Muscle layer of colon (tissue), 2 donors: ENCODE data around the gene TRIM37.
"Not testable (repeated sequence)": the region's sequence is repeated elsewhere in the genome, so short reads cannot be mapped to it uniquely, and the experiment has no call there.

Source experiments
- H3K27ac ChIP-seq: one replicate; pipeline ENCODE4 v1.7.0; 2013; ENCODE audit warnings: low read depth, mild to moderate bottlenecking, low read length, moderate library complexity
- H3K27me3 ChIP-seq, 2 donors: one replicate each; pipeline ENCODE4 v1.7.0; 2013; ENCODE audit warnings: low read length in 2 of 2, mild to moderate bottlenecking in 2 of 2; ENCODE audit not compliant: insufficient read depth in 2 of 2, control insufficient read depth in 1 of 2
- H3K36me3 ChIP-seq: one replicate; pipeline ENCODE4 v1.7.0; 2013; ENCODE audit warnings: mild to moderate bottlenecking, low read length; ENCODE audit not compliant: insufficient read depth
- H3K4me1 ChIP-seq: one replicate; pipeline ENCODE4 v1.7.0; 2013; ENCODE audit warnings: mild to moderate bottlenecking, low read length; ENCODE audit not compliant: insufficient read depth
- H3K4me3 ChIP-seq, 2 donors: one replicate each; pipeline ENCODE4 v1.7.0; 2013; ENCODE audit warnings: low read length in 2 of 2, low read depth in 1 of 2, mild to moderate bottlenecking in 1 of 2, moderate library complexity in 1 of 2
- H3K9ac ChIP-seq: one replicate; pipeline ENCODE4 v1.7.0; 2013; ENCODE audit warnings: low read length
- H3K9me3 ChIP-seq: one replicate; pipeline ENCODE4 v1.7.0; 2013; ENCODE audit warnings: mild to moderate bottlenecking, low read length
- donor health status: abdominal sarcoma.
- donor health status: Adenocarcinoma of cecum.

TRIM37 gene

GRCh38 chr17:59141860-59142259 is 35.2 kb upstream of the TRIM37 start:
- no peaks in the 10 kb centered on the region for H3K27me3 ChIP-seq
- no peak overlapping the region for H3K27ac ChIP-seq

GRCh38 chr17:59139939-59140338 is 33.3 kb upstream of the TRIM37 start:
- Histone ChIP-seq H3K36me3 (no peaks in the 10 kb centered on the region), H3K27me3 (no peaks in the 10 kb centered on the region), H3K4me3 (no peak overlapping the region), H3K9me3 (no peaks in the 10 kb centered on the region), H3K4me1 (no peaks in the 10 kb centered on the region), H3K9ac (no peak overlapping the region), H3K27ac (no peak overlapping the region)

More at GRCh38 chr17:59141860-59142259, 35.2 kb upstream of the TRIM37 start:
- Histone ChIP-seq H3K9ac (no peak overlapping the region), H3K4me3 (no peak overlapping the region), H3K36me3 (no peaks in the 10 kb centered on the region), H3K4me1 (no peaks in the 10 kb centered on the region), H3K9me3 (no peaks in the 10 kb centered on the region)

- not testable (repeated sequence) for H3K9me3 ChIP-seq, H3K27me3 ChIP-seq, H3K4me1 ChIP-seq, H3K36me3 ChIP-seq, H3K27ac ChIP-seq, H3K4me3 ChIP-seq, H3K9ac ChIP-seq
These were observed 31.7 kb upstream of the TRIM37 start for GRCh38 chr17:59138339-59138738.

GRCh38 chr17:59131131-59131530 is 24.5 kb upstream of the TRIM37 start:
- Histone ChIP-seq H3K36me3 (no peaks in the 10 kb centered on the region), H3K4me3 (no peak overlapping the region), H3K4me1 (no peaks in the 10 kb centered on the region), H3K9ac (no peak overlapping the region), H3K27ac (no peak overlapping the region), H3K27me3 (no peaks in the 10 kb centered on the region), H3K9me3 (no peaks in the 10 kb centered on the region)

- Histone ChIP-seq H3K4me3 (no peak overlapping the region), H3K9ac (no peak overlapping the region), H3K27me3 (no peaks in the 10 kb centered on the region), H3K27ac (no peak overlapping the region), H3K4me1 (no peaks in the 10 kb centered on the region), H3K9me3 (no peaks in the 10 kb centered on the region), H3K36me3 (no peaks in the 10 kb centered on the region)
These were observed 23.1 kb upstream of the TRIM37 start for GRCh38 chr17:59129814-59130213.

GRCh38 chr17:59126809-59127417 is 20.2 kb upstream of the TRIM37 start:
- Histone ChIP-seq H3K9ac (no peak overlapping the region), H3K27ac (no peak overlapping the region), H3K4me1 (no peaks in the 10 kb centered on the region), H3K27me3 (no peaks in the 10 kb centered on the region), H3K36me3 (no peaks in the 10 kb centered on the region), H3K9me3 (no peaks in the 10 kb centered on the region), H3K4me3 (no peak overlapping the region)

- no peak overlapping the region for H3K27ac ChIP-seq
- H3K4me3 ChIP-seq, result no peak overlapping the region
- peaks cover 5% of the 10 kb centered on the region for H3K36me3 ChIP-seq
- no peaks in the 10 kb centered on the region for H3K27me3 ChIP-seq
- no peak overlapping the region for H3K9ac ChIP-seq
- no peaks in the 10 kb centered on the region for H3K9me3 ChIP-seq
- H3K4me1 ChIP-seq, result no peaks in the 10 kb centered on the region
These were observed 18.0 kb upstream of the TRIM37 start for GRCh38 chr17:59124665-59125064.

- H3K27ac ChIP-seq, result no peak overlapping the region
- no peak overlapping the region for H3K4me3 ChIP-seq
- H3K36me3 ChIP-seq, result peaks cover 13% of the 10 kb centered on the region
- H3K9ac ChIP-seq, result no peak overlapping the region
- H3K4me1 ChIP-seq, result no peaks in the 10 kb centered on the region
- H3K9me3 ChIP-seq, result no peaks in the 10 kb centered on the region
- H3K27me3 ChIP-seq, result no peaks in the 10 kb centered on the region
These were observed 15.3 kb upstream of the TRIM37 start for GRCh38 chr17:59121901-59122480.

GRCh38 chr17:59115474-59115873 is 8.8 kb upstream of the TRIM37 start:
- H3K4me1 ChIP-seq, result no peaks in the 10 kb centered on the region
- H3K27ac ChIP-seq, result no peak overlapping the region
- H3K9me3 ChIP-seq, result no peaks in the 10 kb centered on the region
- peaks cover 10% of the 10 kb centered on the region for H3K36me3 ChIP-seq
- no peak overlapping the region for H3K4me3 ChIP-seq
- H3K27me3 ChIP-seq, result no peaks in the 10 kb centered on the region
- H3K9ac ChIP-seq, result no peak overlapping the region

GRCh38 chr17:59111539-59111938 is 4.9 kb upstream of the TRIM37 start:
- Histone ChIP-seq H3K27ac (no peak overlapping the region), H3K36me3 (no peaks in the 10 kb centered on the region), H3K4me1 (peaks cover 9% of the 10 kb centered on the region), H3K27me3 (no peaks in the 10 kb centered on the region), H3K4me3 (no peak overlapping the region), H3K9me3 (no peaks in the 10 kb centered on the region), H3K9ac (no peak overlapping the region)

GRCh38 chr17:59110973-59111372 is 4.3 kb upstream of the TRIM37 start:
- no peak overlapping the region for H3K9ac ChIP-seq

GRCh38 chr17:59108400-59109102 is 1.9 kb upstream of the TRIM37 start:
- Histone ChIP-seq H3K9me3 (no peaks in the 10 kb centered on the region), H3K9ac (no peak overlapping the region), H3K27me3 (no peaks in the 10 kb centered on the region), H3K4me1 (peaks cover 18% of the 10 kb centered on the region), H3K27ac (no peak overlapping the region), H3K36me3 (no peaks in the 10 kb centered on the region), H3K4me3 (no peak overlapping the region)

More at GRCh38 chr17:59110973-59111372, 4.3 kb upstream of the TRIM37 start:
- H3K36me3 ChIP-seq, result no peaks in the 10 kb centered on the region
- H3K4me1 ChIP-seq, result peaks cover 9% of the 10 kb centered on the region
- no peak overlapping the region for H3K4me3 ChIP-seq
- H3K27ac ChIP-seq, result no peak overlapping the region
- H3K27me3 ChIP-seq, result no peaks in the 10 kb centered on the region
- H3K9me3 ChIP-seq, result no peaks in the 10 kb centered on the region
